NCI-H187 (cell line): ENCODE results near the gene FOXL3.

Experiments
- DNase-seq, 2 experiments: peaks; one replicate each; lab custom pipeline; 2025; lab: John Stamatoyannopoulos, UW

The FOXL3 gene

GRCh38 chr7:338295-339061 lies 48.5 kb downstream of the FOXL3 start:
- no peak for DNase-seq

- DNase-seq = no peak
Measured at GRCh38 chr7:339062-339342, 49.0 kb downstream of the FOXL3 start.

GRCh38 chr7:339696-340095 lies 49.7 kb downstream of the FOXL3 start:
- no peak for DNase-seq

GRCh38 chr7:340200-340937 lies 50.4 kb downstream of the FOXL3 start:
- DNase-seq = no peak
